Astrocyte (in vitro differentiated cells and primary cell): Measurements from ENCODE around the gene SCARF1. TPM values are rescaled to one million over a fixed set of nuclear protein-coding genes. Genes with fewer than 3 reads are reported as not detected.

Experiments used
- DNase-seq: peaks from one replicate; pipeline ENCODE4 v3.0.0-alpha.2; 2010; ENCODE audit warnings: low read depth
- FAIRE-seq: peaks from 2 replicates; lab custom pipeline; 2011; peaks lifted over from hg19 to GRCh38; lab: Jason Lieb, UNC
- H2AFZ ChIP-seq: 2 replicates; pipeline ENCODE4 v1.6.0; 2012; ENCODE audit warnings: low read depth, low read length, inconsistent platforms
- H3K27ac ChIP-seq: 2 replicates; pipeline ENCODE4 v1.5.1; 2011; ENCODE audit warnings: low read depth, low read length, inconsistent platforms
- H3K27me3 ChIP-seq: 2 replicates; pipeline ENCODE4 v1.6.0; 2011; ENCODE audit warnings: low read length, inconsistent platforms; ENCODE audit not compliant: insufficient read depth
- H3K36me3 ChIP-seq: 2 replicates; pipeline ENCODE4 v1.5.1; 2011; ENCODE audit warnings: low read length, inconsistent platforms; ENCODE audit not compliant: insufficient read depth
- H3K4me1 ChIP-seq: 2 replicates; pipeline ENCODE4 v1.5.1; 2011; ENCODE audit warnings: low read length, inconsistent platforms; ENCODE audit not compliant: insufficient read depth
- H3K4me2 ChIP-seq: 2 replicates; pipeline ENCODE4 v1.6.0; 2012; ENCODE audit warnings: low read length, inconsistent platforms
- H3K4me3 ChIP-seq: 2 replicates; pipeline ENCODE4 v1.5.1; 2011; ENCODE audit warnings: low read depth, mild to moderate bottlenecking, low read length, inconsistent platforms; ENCODE audit not compliant: insufficient read depth
- H3K79me2 ChIP-seq: 2 replicates; pipeline ENCODE4 v1.6.0; 2012; ENCODE audit warnings: mild to moderate bottlenecking, low read length, inconsistent platforms; ENCODE audit not compliant: insufficient read depth
- H3K9ac ChIP-seq: 2 replicates; pipeline ENCODE4 v1.6.0; 2012; ENCODE audit warnings: mild to moderate bottlenecking, low read length, inconsistent platforms
- H3K9me3 ChIP-seq: 2 replicates; pipeline ENCODE4 v1.5.1; 2012; ENCODE audit warnings: low read depth, mild to moderate bottlenecking, low read length, inconsistent platforms; ENCODE audit not compliant: insufficient read depth
- H4K20me1 ChIP-seq: 2 replicates; pipeline ENCODE4 v1.6.0; 2012; ENCODE audit warnings: low read length, inconsistent platforms; ENCODE audit not compliant: insufficient read depth
- H3K27ac Mint-ChIP-seq: one replicate; pipeline ENCODE4 v1.8.0; 2021; ENCODE audit warnings: mild to moderate bottlenecking, mixed read lengths; ENCODE audit not compliant: unreplicated experiment
- H3K27me3 Mint-ChIP-seq: one replicate; pipeline ENCODE4 v1.8.0; 2021; ENCODE audit warnings: low read depth, mixed read lengths; ENCODE audit not compliant: unreplicated experiment
- H3K36me3 Mint-ChIP-seq: one replicate; pipeline ENCODE4 v1.8.0; 2021; ENCODE audit warnings: low read depth, mixed read lengths; ENCODE audit not compliant: unreplicated experiment
- H3K4me1 Mint-ChIP-seq: one replicate; pipeline ENCODE4 v1.8.0; 2021; ENCODE audit warnings: low read depth, mixed read lengths; ENCODE audit not compliant: unreplicated experiment
- H3K4me3 Mint-ChIP-seq: one replicate; pipeline ENCODE4 v1.8.0; 2021; ENCODE audit warnings: mild to moderate bottlenecking, moderate library complexity, mixed read lengths; ENCODE audit not compliant: unreplicated experiment
- H3K9me3 Mint-ChIP-seq: one replicate; pipeline ENCODE4 v1.8.0; 2021; ENCODE audit warnings: mild to moderate bottlenecking, mixed read lengths; ENCODE audit not compliant: unreplicated experiment
- EZH2 ChIP-seq: IDR thresholded peaks from 2 replicates; pipeline ENCODE4 v1.6.1; 2012; ENCODE audit warnings: mild to moderate bottlenecking, low read length, inconsistent platforms; ENCODE audit not compliant: insufficient read depth
- total RNA-seq: library from RNA; stranded (reverse); gene quantifications from 2 replicates; pipeline ENCODE4 v1.2.1, GENCODE V29; 2021
- TF ChIP-seq, protein P1 (sequence below): IDR thresholded peaks from 2 replicates; pipeline ENCODE4 v1.5.1; 2011; ENCODE audit warnings: low read depth, mild to moderate bottlenecking, inconsistent platforms, low read length, moderate library complexity; ENCODE audit not compliant: insufficient read depth

SCARF1 gene
- total RNA-seq, 1 donor from 2014 or later = 3.9 TPM

DNA sequence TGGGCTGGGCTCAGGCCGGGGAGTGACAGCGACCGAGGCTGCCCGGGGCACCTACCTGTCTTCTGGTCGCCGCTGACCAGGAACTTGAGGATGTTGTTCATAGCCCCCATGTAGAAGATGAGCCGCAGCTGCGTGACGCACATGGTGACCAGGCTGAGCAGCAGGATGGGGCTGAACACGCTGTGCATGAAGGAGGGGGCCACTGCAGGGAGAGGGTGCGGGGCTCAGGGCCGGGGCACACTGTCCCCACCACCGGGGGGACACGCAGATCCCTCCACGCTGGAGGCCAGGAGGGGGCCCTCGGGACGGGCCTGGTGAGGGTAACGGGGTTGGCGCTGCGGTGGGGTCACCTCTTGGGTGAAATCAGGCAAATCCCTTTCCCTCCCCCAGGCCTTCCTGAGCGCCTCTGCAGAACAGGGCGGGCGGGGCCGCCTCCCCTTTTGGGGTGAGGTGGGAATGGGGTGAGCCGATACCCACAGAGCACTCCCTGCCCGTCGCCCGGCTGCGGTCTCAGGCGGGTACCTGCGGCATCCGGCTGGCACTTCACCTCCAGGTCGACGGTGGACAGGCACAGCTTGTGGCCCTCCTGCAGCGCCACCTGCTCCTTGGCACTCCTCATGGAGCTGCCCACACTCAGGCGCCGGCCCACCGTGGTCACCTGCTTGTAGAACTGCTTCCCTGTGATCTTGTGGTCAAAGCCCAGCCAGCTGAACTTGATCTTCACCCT is 54.6 kb downstream of the SCARF1 start:
- no peaks in the 10 kb centered on the region for H3K9me3 Mint-ChIP-seq
- TF ChIP-seq EZH2 = no peak
- TF ChIP-seq, protein P1, sequence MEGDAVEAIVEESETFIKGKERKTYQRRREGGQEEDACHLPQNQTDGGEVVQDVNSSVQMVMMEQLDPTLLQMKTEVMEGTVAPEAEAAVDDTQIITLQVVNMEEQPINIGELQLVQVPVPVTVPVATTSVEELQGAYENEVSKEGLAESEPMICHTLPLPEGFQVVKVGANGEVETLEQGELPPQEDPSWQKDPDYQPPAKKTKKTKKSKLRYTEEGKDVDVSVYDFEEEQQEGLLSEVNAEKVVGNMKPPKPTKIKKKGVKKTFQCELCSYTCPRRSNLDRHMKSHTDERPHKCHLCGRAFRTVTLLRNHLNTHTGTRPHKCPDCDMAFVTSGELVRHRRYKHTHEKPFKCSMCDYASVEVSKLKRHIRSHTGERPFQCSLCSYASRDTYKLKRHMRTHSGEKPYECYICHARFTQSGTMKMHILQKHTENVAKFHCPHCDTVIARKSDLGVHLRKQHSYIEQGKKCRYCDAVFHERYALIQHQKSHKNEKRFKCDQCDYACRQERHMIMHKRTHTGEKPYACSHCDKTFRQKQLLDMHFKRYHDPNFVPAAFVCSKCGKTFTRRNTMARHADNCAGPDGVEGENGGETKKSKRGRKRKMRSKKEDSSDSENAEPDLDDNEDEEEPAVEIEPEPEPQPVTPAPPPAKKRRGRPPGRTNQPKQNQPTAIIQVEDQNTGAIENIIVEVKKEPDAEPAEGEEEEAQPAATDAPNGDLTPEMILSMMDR = no peak
- DNase-seq = no peak
- no peak overlapping the region for H3K4me3 ChIP-seq
- H3K27me3 Mint-ChIP-seq = peaks cover 5% of the 10 kb centered on the region
- H3K27ac Mint-ChIP-seq = no peak overlapping the region
- no peak overlapping the region for H3K9ac ChIP-seq
- peak overlapping the region; percentile 65 for H3K27ac ChIP-seq
- H3K4me3 Mint-ChIP-seq = no peak overlapping the region
- H3K4me1 ChIP-seq = peaks cover 23% of the 10 kb centered on the region
- H4K20me1 ChIP-seq = peaks cover 4% of the 10 kb centered on the region
- no peak for FAIRE-seq
- H3K36me3 Mint-ChIP-seq = no peaks in the 10 kb centered on the region
- H3K36me3 ChIP-seq = no peaks in the 10 kb centered on the region
- peaks cover 30% of the 10 kb centered on the region for H3K4me1 Mint-ChIP-seq
- no peaks in the 10 kb centered on the region for H3K27me3 ChIP-seq
- no peaks in the 10 kb centered on the region for H3K79me2 ChIP-seq
- H3K4me2 ChIP-seq = peak overlapping the region; percentile 78
- H3K9me3 ChIP-seq = no peaks in the 10 kb centered on the region
- no peak overlapping the region for H2AFZ ChIP-seq

DNA sequence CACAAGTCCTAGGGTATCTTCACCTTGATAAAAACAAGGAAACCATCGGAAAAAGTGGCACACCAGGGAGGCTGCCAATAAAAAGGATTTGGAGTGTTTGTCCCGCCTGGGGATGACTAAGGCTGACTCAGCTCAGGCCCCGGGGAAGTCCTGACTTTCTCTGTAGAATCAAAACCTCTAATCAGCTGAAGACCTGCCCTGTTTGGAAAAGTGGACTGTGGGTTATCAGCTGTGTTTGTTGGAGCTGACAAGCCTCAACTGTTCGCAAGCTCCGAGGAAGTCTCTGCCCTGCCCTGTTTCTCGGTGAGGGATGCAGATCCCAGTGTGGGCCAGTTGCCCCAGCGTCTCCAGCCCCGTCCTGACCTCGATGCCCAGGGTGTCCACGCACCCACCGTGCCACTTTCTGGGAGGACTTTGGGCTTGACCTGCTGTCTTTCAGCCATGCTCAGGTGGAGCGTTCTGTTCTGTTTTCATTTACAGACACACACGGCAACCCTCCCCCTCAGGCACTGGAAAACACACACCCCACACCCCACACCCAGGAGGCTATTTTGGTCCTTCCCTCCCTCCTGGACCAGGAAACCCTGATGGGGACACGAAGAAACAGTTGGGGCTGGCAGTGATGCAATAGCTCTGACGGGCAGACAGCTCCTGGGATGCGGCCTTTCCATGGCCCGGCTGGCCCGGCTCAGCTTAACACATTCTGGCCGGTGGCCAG is 55.3 kb downstream of the SCARF1 start:
- H3K36me3 Mint-ChIP-seq = peaks cover 2% of the 10 kb centered on the region
- no peaks in the 10 kb centered on the region for H3K27me3 ChIP-seq
- DNase-seq (peak; percentile 80), FAIRE-seq (peak; percentile 100)
- H3K4me1 ChIP-seq = peaks cover 30% of the 10 kb centered on the region
- no peak overlapping the region for H2AFZ ChIP-seq
- H3K9ac ChIP-seq = peak overlapping the region; percentile 45
- H3K27ac ChIP-seq = peak overlapping the region; percentile 65
- H3K9me3 Mint-ChIP-seq = no peaks in the 10 kb centered on the region
- no peaks in the 10 kb centered on the region for H3K36me3 ChIP-seq
- H3K79me2 ChIP-seq = no peaks in the 10 kb centered on the region
- H3K27ac Mint-ChIP-seq = peak overlapping the region; percentile 77
- peak overlapping the region; percentile 54 for H3K4me3 Mint-ChIP-seq
- H3K4me3 ChIP-seq = no peak overlapping the region
- H3K27me3 Mint-ChIP-seq = peaks cover 5% of the 10 kb centered on the region
- peaks cover 4% of the 10 kb centered on the region for H4K20me1 ChIP-seq
- peaks cover 33% of the 10 kb centered on the region for H3K4me1 Mint-ChIP-seq
- no peaks in the 10 kb centered on the region for H3K9me3 ChIP-seq
- H3K4me2 ChIP-seq = peak overlapping the region; percentile 78
- no peak for TF ChIP-seq EZH2
- TF ChIP-seq, protein P1 = no peak
